A673 (cell line): ENCODE measurements around the gene TFDP3.

Experiments used
- EZH2 ChIP-seq: fragments of 200-600 bp; sonication (generic); IDR thresholded peaks from 2 replicates; pipeline ENCODE4 v1.6.1; 2017; ENCODE audit warnings: borderline replicate concordance, low read depth, mild to moderate bottlenecking, mixed read lengths, antibody characterized with exemption, low read length; ENCODE audit not compliant: poor library complexity, severe bottlenecking
- TF ChIP-seq, protein P1 (sequence below): fragments of 300-800, 200-600 bp; sonication (generic); conservative IDR thresholded peaks from 2 replicates; pipeline ENCODE4 v1.5.1; 2017; ENCODE audit warnings: low read depth, mild to moderate bottlenecking, antibody characterized with exemption, low read length, moderate library complexity, mixed read lengths

DNA sequence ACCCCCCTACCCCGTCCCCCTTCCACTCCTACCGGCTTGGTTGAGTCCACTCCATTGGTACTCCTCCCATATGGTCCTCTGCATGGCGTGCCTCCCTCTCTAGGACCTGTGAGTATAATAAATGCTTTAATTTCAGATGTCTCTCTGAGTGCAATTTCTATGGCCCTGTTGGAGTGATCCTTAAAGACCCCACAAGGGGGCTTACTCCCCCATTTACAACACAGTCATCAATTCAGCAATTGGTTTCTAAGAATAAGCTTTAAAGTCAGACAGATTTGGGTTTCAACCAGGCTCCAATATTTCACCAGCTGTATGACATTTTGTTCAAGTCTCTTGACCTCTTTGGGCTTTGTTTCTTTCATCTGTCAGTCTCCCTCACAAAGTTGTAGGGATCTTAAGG lies 38.7 kb downstream of the TFDP3 start:
- TF ChIP-seq, protein P1, sequence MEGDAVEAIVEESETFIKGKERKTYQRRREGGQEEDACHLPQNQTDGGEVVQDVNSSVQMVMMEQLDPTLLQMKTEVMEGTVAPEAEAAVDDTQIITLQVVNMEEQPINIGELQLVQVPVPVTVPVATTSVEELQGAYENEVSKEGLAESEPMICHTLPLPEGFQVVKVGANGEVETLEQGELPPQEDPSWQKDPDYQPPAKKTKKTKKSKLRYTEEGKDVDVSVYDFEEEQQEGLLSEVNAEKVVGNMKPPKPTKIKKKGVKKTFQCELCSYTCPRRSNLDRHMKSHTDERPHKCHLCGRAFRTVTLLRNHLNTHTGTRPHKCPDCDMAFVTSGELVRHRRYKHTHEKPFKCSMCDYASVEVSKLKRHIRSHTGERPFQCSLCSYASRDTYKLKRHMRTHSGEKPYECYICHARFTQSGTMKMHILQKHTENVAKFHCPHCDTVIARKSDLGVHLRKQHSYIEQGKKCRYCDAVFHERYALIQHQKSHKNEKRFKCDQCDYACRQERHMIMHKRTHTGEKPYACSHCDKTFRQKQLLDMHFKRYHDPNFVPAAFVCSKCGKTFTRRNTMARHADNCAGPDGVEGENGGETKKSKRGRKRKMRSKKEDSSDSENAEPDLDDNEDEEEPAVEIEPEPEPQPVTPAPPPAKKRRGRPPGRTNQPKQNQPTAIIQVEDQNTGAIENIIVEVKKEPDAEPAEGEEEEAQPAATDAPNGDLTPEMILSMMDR: no peak
- no peak for TF ChIP-seq EZH2
